Activated CD4-positive, alpha-beta T cell treated with anti-CD3 and anti-CD28 coated beads, Interleukin-2, Interleukin-6, amounts not matched to agents 100 ng/mL and 50 ng/mL, durations not matched to agents 16 hours and 8 hours (primary cell): ENCODE results near the gene DPYSL3.
"Not testable (repeated sequence)": the region's sequence is repeated elsewhere in the genome, so short reads cannot be mapped to it uniquely, and the experiment has no call there.

Source experiments
- DNase-seq: peaks from one replicate; pipeline ENCODE4 v3.0.0-alpha.2; 2020

Gene DPYSL3

GRCh38 chr5:147509710-147510651 is at the start of gene DPYSL3:
Gene DPYSL3 (minus strand): TSS chr5:147510068. CDS start chr5:147509858, 210 bp downstream.
- DNase-seq = peak; percentile 9

DNA sequence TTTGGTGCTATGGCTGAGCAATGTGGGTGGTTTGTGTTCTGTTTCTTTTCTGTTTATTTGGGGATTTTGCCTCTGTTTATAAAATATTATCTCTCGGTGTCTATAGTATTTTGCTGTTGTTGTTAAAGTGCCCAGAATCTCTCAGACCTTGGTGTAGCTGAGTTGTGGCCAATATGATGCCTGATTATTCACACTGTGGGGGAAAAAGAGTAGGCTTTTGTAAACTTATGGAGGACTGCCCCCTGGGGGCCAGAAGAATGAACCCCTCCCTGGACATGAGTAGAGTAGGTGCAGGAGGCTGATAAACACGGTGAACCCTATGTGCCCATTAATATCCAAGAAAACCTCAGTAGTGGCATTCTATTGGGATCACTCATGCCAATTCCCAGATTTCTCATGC is 49.0 kb upstream of the DPYSL3 start:
- DNase-seq = peak; percentile 13

DNA sequence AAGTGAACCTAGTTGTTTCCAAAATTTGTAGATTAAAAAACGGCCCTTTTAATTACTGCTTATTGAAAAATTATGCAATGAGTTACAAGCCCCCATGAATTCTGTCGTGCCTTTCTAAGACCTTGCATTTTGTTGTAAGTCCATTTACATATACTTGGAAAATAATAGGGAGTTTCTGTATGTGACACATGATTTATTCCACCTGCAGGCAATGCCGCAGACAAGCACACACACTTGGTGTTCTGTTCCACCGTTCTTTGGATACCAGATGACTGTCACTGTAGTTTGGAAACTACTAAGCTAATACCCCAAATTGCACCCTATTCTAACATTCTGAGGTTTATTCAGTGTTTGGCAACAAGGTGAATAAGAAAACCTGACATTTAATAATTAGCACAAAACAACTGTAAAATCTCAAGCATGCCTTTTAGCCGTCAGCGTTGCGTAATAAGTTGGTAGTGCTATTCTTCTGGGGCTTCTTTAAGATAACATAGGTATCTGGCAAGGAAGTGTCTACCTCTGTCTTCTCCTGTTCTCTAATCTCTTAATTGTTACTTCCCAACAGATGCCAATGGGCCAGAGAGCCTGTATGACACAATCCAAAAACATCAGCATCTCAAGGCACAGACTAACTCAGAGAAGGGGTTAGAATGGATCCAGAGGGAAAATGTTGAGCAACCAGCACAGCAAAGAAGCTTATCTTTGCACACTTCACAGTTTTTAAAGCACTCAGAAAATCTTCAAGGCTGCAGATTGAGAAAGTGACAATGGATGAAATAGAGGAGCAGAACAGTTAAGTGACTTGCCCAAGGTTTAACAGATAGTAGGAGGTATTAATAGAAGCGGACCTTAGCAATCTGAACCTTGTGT is 48.2 kb upstream of the DPYSL3 start:
- DNase-seq = no peak

DNA sequence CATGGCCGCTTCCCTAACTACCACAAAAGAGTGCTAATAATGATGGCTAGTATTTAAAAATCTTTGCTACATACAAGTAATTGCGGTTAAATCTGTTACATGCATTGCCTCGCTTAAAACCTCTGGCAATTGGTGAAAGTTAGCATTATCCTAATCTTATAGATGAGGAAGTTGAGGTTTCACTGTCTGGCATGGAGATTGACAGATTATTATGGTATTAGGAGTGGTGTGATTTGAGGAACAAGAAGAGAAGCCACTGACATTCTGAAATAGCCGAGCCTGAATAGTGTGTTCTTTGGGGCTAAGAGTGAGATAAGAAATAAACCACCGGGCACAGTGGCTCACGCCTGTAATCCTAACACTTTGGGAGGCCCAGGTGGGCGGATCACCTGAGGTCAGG is 45.3 kb upstream of the DPYSL3 start:
- DNase-seq = no peak

- DNase-seq = no peak
Measured at GRCh38 chr5:147554261-147554817, 44.5 kb upstream of the DPYSL3 start.

DNA sequence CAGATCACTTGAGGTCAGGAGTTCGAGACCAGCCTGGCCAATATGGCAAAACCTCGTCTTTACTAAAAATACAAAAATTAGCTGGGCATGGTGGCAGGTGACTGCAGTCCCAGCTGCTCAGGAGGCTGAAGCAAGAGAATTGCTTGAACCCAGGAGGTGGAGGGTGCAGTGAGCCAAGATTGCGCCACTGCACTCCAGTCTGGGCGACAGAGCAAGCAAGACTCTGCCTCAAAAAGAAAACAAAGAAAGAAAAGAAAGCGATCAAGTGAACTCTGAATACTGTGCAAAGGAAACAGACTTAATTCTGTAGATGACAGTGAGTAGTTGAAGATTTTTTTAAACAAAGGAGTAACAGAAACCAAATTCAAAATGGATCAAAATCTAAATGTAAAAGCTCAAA is 43.9 kb upstream of the DPYSL3 start:
- not testable (repeated sequence) for DNase-seq

DNA sequence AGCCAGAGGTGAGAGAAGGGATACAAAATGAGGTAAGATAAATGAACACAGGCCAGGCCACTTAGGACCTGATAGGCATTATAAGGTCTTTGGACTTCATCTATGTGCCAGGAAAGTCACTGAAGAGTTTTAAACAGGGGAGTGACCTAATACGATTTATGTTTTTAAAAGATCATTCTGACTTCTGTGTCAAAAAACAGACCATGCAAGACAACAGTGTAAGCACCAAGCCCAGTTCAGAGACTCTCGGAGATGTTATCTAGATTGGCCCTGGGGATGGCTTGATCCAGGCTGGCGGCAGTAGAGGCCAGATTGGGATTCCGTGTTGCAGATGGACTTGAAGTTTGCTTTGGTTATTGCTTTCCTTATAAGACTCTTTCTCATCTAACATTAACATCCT is 43.0 kb upstream of the DPYSL3 start:
- DNase-seq = no peak

- no peak for DNase-seq
Measured at GRCh38 chr5:147551677-147552076, 41.8 kb upstream of the DPYSL3 start.

GRCh38 chr5:147547730-147548129 is 37.9 kb upstream of the DPYSL3 start:
- no peak for DNase-seq

DNA sequence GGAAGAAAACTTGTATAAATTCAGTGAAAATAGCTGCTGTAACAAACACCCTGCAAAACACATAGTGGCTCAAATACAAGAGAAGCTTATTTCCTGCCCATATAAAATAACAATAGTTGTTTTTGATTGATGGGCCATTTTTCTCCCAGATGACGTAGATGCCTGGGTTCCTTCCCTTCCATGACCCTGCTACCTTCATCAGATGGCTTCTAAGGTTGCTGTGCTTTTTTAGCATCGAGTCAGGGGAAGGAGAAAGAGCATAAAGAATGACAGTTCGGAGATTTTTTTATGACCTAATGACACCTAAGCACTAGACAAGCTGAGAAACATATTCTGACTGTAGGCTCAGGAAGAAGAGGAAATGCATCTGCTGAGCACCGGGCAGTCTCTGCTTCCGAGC is 34.7 kb upstream of the DPYSL3 start:
- no peak for DNase-seq

GRCh38 chr5:147539053-147539452 is 29.2 kb upstream of the DPYSL3 start:
- no peak for DNase-seq

DNA sequence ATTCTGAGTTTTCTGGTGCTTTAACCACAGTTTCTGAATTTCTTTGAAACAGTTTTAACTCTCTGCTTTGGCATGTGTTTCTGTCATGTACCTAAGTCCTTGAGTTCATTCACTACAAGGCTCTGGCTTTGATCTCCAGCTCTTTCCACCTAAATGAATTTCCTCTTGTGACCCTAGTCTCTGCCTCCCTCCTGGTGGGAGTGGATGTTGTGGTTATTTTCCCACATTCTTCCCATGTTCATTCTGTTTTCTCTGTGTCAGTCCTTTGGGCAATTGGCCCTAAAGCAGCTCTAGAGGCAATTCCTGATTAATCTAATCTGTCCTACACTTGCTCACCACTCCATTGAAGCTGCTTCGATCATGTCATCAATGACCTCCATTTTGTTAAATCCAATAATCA is 28.4 kb upstream of the DPYSL3 start:
- no peak for DNase-seq

GRCh38 chr5:147534172-147534951 is 24.5 kb upstream of the DPYSL3 start:
- DNase-seq = no peak

DNA sequence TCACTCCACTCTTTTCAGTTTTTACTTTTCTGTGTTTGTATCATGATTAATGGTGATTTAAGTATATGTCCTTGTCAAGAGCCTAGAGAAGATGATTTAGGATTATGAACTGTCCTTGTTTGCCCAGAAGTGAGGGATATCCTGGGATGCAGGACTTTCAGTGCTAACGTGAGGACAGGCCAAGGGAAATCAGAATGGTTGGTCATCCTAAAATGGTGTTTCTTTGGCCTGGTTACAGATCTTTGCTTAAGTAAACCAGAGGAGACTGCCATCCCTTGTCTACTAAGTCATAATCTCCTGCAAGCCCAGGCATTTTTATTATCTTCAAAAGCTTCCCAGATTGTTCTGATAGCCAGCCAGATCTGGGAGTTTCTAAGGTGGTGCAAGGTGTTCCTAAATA is 22.3 kb upstream of the DPYSL3 start:
- no peak for DNase-seq

DNA sequence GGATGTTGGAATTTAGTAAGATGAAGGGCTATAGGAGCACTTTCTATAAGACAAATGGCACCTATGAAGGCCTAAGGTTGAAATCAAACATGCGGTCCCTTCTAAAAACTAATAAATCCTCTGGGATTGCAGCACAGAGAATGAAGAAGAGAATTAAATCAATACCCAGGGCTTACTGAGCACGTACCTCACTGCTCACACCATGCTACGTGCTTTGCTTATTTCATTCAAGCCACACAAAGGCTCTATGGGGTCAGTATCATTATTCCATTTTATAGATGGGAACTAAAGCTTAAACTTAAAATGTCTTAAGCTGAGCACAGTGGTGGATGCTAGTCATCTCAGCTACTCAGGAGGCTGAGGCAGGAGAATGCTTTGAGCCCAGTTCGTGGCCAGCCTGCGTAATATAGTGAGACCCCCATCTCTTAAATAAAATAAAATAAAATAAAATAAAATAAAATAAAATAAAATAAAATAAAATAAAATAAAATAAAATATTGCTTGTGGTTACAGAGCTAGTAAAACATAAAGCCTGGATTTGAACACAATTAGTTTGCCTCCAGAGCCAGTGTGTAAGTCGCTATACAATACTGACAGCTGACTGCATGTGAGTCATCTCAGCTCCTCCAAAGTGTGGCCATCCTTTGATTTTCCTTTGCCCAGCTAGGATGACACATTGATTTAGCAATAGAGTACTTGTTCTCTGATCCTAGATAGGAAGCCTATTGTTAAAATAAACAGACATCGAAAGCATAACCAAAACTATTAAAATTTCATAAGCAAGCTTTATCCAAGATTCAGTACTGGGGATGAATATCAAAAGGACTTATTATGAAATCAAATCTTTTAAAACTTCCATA is 20.9 kb upstream of the DPYSL3 start:
- no peak for DNase-seq

GRCh38 chr5:147523069-147523468 is 13.2 kb upstream of the DPYSL3 start:
- no peak for DNase-seq

DNA sequence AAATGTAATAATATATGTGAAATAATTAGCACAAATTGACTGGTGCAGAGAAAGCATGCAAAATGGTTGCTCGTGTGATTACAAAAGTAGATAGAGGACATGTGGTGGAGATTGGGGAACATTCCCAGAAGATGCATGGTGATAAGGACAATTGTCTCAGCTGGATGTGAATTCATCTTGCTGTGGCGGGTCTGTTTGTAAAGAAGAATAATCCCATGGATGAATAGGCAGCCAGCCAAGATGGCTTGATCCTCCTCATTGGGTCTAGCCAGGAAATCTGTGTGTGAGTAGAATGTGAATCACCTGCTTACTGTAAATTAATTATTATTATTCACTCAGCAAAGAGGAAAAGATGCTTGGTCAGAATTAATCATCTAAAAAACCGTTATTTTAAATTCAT is 12.6 kb upstream of the DPYSL3 start:
- no peak for DNase-seq

- DNase-seq = no peak
Measured at GRCh38 chr5:147520450-147520849, 10.6 kb upstream of the DPYSL3 start.

- DNase-seq = no peak
Measured at GRCh38 chr5:147519380-147519779, 9.5 kb upstream of the DPYSL3 start.

GRCh38 chr5:147517383-147517782 is 7.5 kb upstream of the DPYSL3 start:
- no peak for DNase-seq

GRCh38 chr5:147515269-147515668 is 5.4 kb upstream of the DPYSL3 start:
- no peak for DNase-seq
